Muscle of arm (tissue), 12 donors: ENCODE data around the gene CNKSR3. TPM values are rescaled to one million over a fixed set of nuclear protein-coding genes. Genes with fewer than 3 reads are reported as not detected.

Experiments
- DNase-seq: peaks from one replicate; pipeline ENCODE4 v3.0.0-alpha.2; 2013
- polyA plus RNA-seq, 12 donors: library from polyadenylated mRNA; unstranded; fragments of 120-200 nt; gene quantifications; one replicate each; pipeline ENCODE4 v1.2.1, GENCODE V29; 2013; ENCODE audit not compliant: insufficient read length in 12 of 12

CNKSR3 gene
- polyA plus RNA-seq, 12 donors: 12.3 to 23.0 (median 18.0) TPM; not detected in 1

GRCh38 chr6:154354265-154354777 lies 156.2 kb downstream of the CNKSR3 start:
- no peak for DNase-seq

- no peak for DNase-seq
Observed at GRCh38 chr6:154353626-154354025, 156.9 kb downstream of the CNKSR3 start.

GRCh38 chr6:154352898-154353585 lies 157.4 kb downstream of the CNKSR3 start:
- no peak for DNase-seq

GRCh38 chr6:154350293-154350692 lies 160.2 kb downstream of the CNKSR3 start:
- no peak for DNase-seq

GRCh38 chr6:154347981-154348380 lies 162.5 kb downstream of the CNKSR3 start:
- DNase-seq: no peak

GRCh38 chr6:154345811-154346210 lies 164.7 kb downstream of the CNKSR3 start:
- DNase-seq: no peak

GRCh38 chr6:154343473-154344308 lies 166.8 kb downstream of the CNKSR3 start:
- no peak for DNase-seq

GRCh38 chr6:154341871-154342270 lies 168.6 kb downstream of the CNKSR3 start:
- DNase-seq: no peak

- DNase-seq: no peak
Observed at GRCh38 chr6:154341336-154341735, 169.1 kb downstream of the CNKSR3 start.

Other genes starting within 250 kb of the CNKSR3 start
- gene IPCEF1, start 153.9 kb downstream of the CNKSR3 start, polyA plus RNA-seq: 1 to 10 TPM in 7 of 12 donors, under 1 TPM in 3, not detected in 2; 0.74 to 2.4 (median 1.2) TPM
- gene SCAF8, start 222.7 kb upstream of the CNKSR3 start, polyA plus RNA-seq: 10 to 100 TPM in 11 of 12 donors, not detected in 1; 17.3 to 49.5 (median 39.0) TPM